Measurements from ENCODE around the gene MTA3.

DNA sequence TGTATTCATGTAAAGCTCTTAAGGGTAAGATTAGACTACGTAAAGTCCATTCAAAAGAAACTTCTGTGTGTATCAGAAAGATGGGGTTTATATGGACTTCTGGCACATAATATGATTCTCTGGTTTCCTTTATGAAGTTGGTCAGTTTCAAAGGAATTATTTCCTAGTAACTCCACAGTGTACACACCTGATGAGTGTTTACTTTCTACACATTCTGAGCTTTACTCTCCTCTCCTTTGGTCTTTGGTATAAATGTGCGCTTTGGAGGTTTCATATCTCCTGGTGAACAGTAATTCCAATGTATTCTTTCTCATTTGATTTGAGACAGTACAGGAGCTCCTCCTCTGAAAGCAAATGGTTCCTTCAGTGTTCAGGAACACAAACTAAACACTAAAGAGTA, 107.4 kb downstream of the MTA3 start:
- TF ChIP-seq MYC (IDR thresholded peaks at IDR 0.05; ENCODE audit: low read depth, low read length) (no peak), POLR2A (IDR thresholded peaks at IDR 0.05; ENCODE audit: extremely low read depth, insufficient read length) (no peak)
- TF ChIP-seq, protein P1, sequence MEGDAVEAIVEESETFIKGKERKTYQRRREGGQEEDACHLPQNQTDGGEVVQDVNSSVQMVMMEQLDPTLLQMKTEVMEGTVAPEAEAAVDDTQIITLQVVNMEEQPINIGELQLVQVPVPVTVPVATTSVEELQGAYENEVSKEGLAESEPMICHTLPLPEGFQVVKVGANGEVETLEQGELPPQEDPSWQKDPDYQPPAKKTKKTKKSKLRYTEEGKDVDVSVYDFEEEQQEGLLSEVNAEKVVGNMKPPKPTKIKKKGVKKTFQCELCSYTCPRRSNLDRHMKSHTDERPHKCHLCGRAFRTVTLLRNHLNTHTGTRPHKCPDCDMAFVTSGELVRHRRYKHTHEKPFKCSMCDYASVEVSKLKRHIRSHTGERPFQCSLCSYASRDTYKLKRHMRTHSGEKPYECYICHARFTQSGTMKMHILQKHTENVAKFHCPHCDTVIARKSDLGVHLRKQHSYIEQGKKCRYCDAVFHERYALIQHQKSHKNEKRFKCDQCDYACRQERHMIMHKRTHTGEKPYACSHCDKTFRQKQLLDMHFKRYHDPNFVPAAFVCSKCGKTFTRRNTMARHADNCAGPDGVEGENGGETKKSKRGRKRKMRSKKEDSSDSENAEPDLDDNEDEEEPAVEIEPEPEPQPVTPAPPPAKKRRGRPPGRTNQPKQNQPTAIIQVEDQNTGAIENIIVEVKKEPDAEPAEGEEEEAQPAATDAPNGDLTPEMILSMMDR (IDR thresholded peaks at IDR 0.05; ENCODE audit: low read depth, low read length), result no peak
- TF ChIP-seq, protein P2, sequence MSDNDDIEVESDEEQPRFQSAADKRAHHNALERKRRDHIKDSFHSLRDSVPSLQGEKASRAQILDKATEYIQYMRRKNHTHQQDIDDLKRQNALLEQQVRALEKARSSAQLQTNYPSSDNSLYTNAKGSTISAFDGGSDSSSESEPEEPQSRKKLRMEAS (IDR thresholded peaks at IDR 0.05; ENCODE audit: low read depth, low read length), result no peak

Measured in NB4 (cell line).